Measurements from ENCODE around the gene RBM8A.
A peak's percentile ranks its signal among the peaks of the same experiment; 100 is the strongest.

The RBM8A gene

DNA sequence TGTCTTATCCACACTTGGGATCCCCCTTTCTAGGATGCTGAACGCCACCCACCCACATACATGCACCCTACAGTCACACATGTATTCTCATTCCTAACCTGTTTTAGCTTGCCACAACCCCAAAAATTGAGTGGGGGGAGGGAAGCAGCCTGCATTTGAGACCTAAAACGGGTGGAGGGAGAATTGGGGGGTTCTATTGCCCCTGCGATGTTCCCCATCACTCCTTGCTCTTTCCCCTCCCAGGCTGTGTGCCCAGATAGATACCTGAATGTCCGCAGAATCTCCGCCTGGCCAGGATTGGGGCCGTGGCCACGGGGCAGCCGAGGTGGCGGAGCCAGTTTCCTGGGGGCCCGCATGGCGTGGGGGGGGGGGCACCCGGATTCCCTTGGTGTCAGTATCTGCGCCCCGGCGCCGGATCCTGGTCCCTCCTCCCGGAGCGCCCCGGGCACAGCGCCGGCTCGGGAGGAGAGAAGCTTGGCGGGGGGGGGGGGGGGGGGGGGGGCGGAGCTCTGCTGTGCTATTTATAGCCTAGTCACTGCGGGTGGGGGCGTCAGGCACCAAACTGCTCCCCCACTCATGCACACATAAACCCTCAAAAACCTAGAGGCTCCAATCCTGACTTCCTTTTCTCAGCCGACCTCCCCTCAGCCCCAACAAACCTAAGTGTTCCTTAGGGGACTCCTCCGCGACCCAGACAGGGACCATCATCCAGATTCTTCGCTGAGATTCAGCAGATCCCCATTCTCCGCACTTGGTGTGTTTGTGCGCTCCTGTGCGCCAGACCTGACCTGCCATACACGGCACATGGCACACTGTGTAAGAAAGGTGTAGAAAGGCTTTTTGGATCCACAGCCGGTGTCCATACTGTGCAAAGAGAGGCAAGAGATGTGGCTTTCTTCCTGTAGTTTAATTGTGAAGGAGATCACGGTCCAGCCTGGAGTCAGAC is 35.1 kb upstream of the RBM8A start:
- no peak for DNase-seq (ENCODE audit: low read depth in 1 of 2, low spot score in 1 of 2)

DNA sequence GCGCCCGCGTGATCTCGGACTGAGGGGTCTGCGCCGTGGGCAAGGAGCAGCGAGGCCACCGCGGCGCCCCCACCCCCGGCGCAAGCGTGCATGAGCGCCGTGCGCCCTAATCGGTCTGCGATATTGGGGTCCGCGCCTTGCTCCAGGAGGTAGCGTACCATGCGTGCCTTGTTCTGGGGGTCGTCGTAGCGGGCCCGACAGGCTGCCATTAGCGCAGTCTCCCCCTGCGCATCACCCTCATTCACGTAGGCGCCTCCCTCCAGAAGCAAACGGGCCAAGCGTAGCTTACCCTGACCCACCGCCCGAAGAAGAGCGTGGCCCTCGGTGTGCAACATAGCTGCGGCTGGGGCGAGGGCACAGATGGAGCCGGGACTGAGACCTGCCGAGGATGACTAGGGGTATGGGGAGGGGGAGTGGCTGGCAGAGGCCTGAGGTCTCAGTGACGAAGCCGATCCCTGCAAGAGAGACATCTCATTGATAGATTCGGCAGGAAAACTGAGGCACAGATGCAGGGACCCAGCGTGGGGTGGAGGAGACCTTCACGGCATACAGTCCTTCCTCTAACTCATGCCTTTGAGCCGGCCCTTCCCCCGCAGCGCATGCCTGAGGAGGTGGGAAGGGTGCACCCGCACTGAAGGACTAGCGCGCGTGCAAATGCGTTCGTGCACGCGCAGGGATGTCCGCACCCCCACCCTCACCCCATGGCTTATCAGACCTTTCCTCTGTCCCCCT is 34.3 kb upstream of the RBM8A start:
- peak overlapping the region; percentile 46 for H3K4me3 ChIP-seq (replicated peaks; ENCODE audit: insufficient read depth, low read length)
- H3K27ac ChIP-seq (replicated peaks) = no peak overlapping the region
- no peaks in the 10 kb centered on the region for H3K27me3 ChIP-seq (ENCODE audit: insufficient read depth, poor library complexity, severe bottlenecking)
- peak in 1 of 2 experiments; percentile 50 for DNase-seq (ENCODE audit: low read depth in 1 of 2, low spot score in 1 of 2)
- TF ChIP-seq POLR2AphosphoS5 (IDR thresholded peaks at IDR 0.05; ENCODE audit: low read depth) (no peak), SPI1 (IDR thresholded peaks at IDR 0.05; ENCODE audit: borderline replicate concordance, low read depth) (no peak), GABPA (IDR thresholded peaks at IDR 0.05; ENCODE audit: low read depth) (no peak)
- TF ChIP-seq, protein P1, sequence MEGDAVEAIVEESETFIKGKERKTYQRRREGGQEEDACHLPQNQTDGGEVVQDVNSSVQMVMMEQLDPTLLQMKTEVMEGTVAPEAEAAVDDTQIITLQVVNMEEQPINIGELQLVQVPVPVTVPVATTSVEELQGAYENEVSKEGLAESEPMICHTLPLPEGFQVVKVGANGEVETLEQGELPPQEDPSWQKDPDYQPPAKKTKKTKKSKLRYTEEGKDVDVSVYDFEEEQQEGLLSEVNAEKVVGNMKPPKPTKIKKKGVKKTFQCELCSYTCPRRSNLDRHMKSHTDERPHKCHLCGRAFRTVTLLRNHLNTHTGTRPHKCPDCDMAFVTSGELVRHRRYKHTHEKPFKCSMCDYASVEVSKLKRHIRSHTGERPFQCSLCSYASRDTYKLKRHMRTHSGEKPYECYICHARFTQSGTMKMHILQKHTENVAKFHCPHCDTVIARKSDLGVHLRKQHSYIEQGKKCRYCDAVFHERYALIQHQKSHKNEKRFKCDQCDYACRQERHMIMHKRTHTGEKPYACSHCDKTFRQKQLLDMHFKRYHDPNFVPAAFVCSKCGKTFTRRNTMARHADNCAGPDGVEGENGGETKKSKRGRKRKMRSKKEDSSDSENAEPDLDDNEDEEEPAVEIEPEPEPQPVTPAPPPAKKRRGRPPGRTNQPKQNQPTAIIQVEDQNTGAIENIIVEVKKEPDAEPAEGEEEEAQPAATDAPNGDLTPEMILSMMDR (IDR thresholded peaks at IDR 0.05; ENCODE audit: insufficient read depth, low read length) = no peak

More for the DNA sequence above, 35.1 kb upstream of the RBM8A start:
- no peaks in the 10 kb centered on the region for H3K27me3 ChIP-seq (ENCODE audit: insufficient read depth, poor library complexity, severe bottlenecking)
- TF ChIP-seq, protein P2, sequence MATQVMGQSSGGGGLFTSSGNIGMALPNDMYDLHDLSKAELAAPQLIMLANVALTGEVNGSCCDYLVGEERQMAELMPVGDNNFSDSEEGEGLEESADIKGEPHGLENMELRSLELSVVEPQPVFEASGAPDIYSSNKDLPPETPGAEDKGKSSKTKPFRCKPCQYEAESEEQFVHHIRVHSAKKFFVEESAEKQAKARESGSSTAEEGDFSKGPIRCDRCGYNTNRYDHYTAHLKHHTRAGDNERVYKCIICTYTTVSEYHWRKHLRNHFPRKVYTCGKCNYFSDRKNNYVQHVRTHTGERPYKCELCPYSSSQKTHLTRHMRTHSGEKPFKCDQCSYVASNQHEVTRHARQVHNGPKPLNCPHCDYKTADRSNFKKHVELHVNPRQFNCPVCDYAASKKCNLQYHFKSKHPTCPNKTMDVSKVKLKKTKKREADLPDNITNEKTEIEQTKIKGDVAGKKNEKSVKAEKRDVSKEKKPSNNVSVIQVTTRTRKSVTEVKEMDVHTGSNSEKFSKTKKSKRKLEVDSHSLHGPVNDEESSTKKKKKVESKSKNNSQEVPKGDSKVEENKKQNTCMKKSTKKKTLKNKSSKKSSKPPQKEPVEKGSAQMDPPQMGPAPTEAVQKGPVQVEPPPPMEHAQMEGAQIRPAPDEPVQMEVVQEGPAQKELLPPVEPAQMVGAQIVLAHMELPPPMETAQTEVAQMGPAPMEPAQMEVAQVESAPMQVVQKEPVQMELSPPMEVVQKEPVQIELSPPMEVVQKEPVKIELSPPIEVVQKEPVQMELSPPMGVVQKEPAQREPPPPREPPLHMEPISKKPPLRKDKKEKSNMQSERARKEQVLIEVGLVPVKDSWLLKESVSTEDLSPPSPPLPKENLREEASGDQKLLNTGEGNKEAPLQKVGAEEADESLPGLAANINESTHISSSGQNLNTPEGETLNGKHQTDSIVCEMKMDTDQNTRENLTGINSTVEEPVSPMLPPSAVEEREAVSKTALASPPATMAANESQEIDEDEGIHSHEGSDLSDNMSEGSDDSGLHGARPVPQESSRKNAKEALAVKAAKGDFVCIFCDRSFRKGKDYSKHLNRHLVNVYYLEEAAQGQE (IDR thresholded peaks at IDR 0.05; ENCODE audit: insufficient replicate concordance, low read depth) = no peak
- no peak for TF ChIP-seq GABPA (IDR thresholded peaks at IDR 0.05; ENCODE audit: low read depth)
- peak overlapping the region; percentile 46 for H3K4me3 ChIP-seq (replicated peaks; ENCODE audit: insufficient read depth, low read length)
- no peak overlapping the region for H3K27ac ChIP-seq (replicated peaks)

DNA sequence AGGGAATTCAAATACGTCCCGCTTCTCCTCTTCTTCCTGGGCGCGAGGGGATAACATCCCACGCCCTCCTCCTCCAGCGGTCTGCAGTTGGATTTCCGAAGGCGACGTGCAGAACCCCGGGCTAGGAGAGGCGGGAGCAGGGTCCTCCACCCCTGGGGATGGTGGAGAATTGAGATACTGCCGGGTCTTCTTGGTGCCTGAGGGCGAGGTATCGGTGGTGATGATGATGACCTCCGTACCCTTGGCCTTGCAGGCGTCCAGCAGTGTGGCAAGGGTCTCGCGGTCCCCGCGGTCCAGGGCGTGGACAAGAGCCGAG is 33.8 kb upstream of the RBM8A start:
- DNase-seq (ENCODE audit: low read depth in 1 of 2, low spot score in 1 of 2) = no peak
- Histone ChIP-seq H3K27me3 (ENCODE audit: insufficient read depth, poor library complexity, severe bottlenecking) (no peaks in the 10 kb centered on the region), H3K27ac (replicated peaks) (no peak overlapping the region), H3K4me3 (replicated peaks; ENCODE audit: insufficient read depth, low read length) (peak overlapping the region; percentile 46)
- TF ChIP-seq, protein P1 (IDR thresholded peaks at IDR 0.05; ENCODE audit: insufficient read depth, low read length) = no peak
- TF ChIP-seq SPI1 (IDR thresholded peaks at IDR 0.05; ENCODE audit: borderline replicate concordance, low read depth) (no peak), POLR2AphosphoS5 (IDR thresholded peaks at IDR 0.05; ENCODE audit: low read depth) (no peak), GABPA (IDR thresholded peaks at IDR 0.05; ENCODE audit: low read depth) (no peak)
- TF ChIP-seq, protein P2 (IDR thresholded peaks at IDR 0.05; ENCODE audit: insufficient replicate concordance, low read depth) = no peak

DNA sequence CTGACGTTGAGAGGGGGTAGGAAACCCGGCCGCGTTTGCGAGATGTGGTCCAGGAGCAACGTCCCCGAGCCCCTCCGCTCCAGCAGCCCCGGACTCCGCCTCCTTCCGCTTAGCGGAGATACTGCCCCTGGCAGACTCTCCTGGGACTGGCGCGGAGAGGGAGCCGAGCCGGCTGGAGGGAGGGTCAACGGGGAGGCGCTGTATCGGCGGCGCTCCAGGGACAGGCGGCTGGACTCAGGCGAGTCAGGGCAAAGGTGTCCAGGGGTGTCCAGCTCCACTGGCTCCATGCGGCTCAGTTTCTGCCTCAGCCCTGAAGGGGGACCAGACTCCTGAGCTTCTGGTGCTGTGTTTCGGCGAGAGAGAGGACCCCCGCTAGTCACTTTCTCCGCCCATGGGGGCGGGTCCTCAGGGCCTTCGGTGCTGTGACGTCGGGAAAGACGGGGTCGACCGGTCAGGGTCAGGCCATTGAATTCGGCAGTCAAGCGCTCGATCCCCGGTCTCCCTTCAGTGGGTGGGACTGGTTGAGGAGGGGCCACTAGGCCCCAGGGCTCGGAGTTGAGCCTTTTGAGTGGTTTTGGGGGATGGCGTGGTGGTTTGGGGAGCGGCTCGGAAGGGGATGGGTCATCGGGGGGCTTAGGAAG is 33.3 kb upstream of the RBM8A start:
- Histone ChIP-seq H3K27me3 (ENCODE audit: insufficient read depth, poor library complexity, severe bottlenecking) (no peaks in the 10 kb centered on the region), H3K4me3 (replicated peaks; ENCODE audit: insufficient read depth, low read length) (peak overlapping the region; percentile 46), H3K27ac (replicated peaks) (no peak overlapping the region)
- DNase-seq (ENCODE audit: low read depth in 1 of 2, low spot score in 1 of 2) = peak in 1 of 2 experiments; percentile 57
- TF ChIP-seq SPI1 (IDR thresholded peaks at IDR 0.05; ENCODE audit: borderline replicate concordance, low read depth) (no peak), POLR2AphosphoS5 (IDR thresholded peaks at IDR 0.05; ENCODE audit: low read depth) (no peak), GABPA (IDR thresholded peaks at IDR 0.05; ENCODE audit: low read depth) (no peak)
- TF ChIP-seq, protein P2 (IDR thresholded peaks at IDR 0.05; ENCODE audit: insufficient replicate concordance, low read depth) = no peak
- TF ChIP-seq, protein P1 (IDR thresholded peaks at IDR 0.05; ENCODE audit: insufficient read depth, low read length) = no peak

All from HL-60 (cell line).